ENCODE data around the gene SLC2A2.

Gene SLC2A2

GRCh38 chr3:171055336-171056178 is 29.0 kb upstream of the SLC2A2 start:
- no peak overlapping the region for H2BK15ac ChIP-seq (ENCODE audit: low read depth, poor library complexity, severe bottlenecking)
- no peak overlapping the region for H2BK120ac ChIP-seq (ENCODE audit: low read depth, low read length)
- DNase-seq, result peak; percentile 41
- peak overlapping the region; percentile 11 for H3K9ac ChIP-seq (ENCODE audit: low read length)
- H4K91ac ChIP-seq (ENCODE audit: low read length), result no peak overlapping the region
- no peak overlapping the region for H2AFZ ChIP-seq (ENCODE audit: low read depth, low read length)
- no peak overlapping the region for H3K18ac ChIP-seq (ENCODE audit: low read depth in 1 of 2, low read length in 2 of 2)
- H2BK5ac ChIP-seq (ENCODE audit: low read depth, low read length, poor library complexity, severe bottlenecking), result no peak overlapping the region
- peak overlapping the region in 1 of 2 experiments; percentile 42 for H2BK12ac ChIP-seq (ENCODE audit: low read length in 2 of 2)
- H3K9me3 ChIP-seq (ENCODE audit: control insufficient read depth, low read length), result no peaks in the 10 kb centered on the region
- H3K4me1 ChIP-seq (ENCODE audit: control insufficient read depth, insufficient read depth, low read depth, low read length), result peaks cover 6% of the 10 kb centered on the region
- H4K8ac ChIP-seq (ENCODE audit: low read length), result no peak overlapping the region
- no peak overlapping the region for H3K14ac ChIP-seq (ENCODE audit: low read length in 2 of 2)
- H3K27ac ChIP-seq (ENCODE audit: low read length, poor library complexity, severe bottlenecking), result peak overlapping the region; percentile 84
- H3K23ac ChIP-seq (ENCODE audit: low read length in 2 of 2), result no peak overlapping the region
- H3K36me3 ChIP-seq (ENCODE audit: control insufficient read depth in 1 of 2, insufficient read depth in 2 of 2, low read depth in 1 of 2, low read length in 2 of 2), result no peaks in the 10 kb centered on the region
- no peak overlapping the region for H3K4ac ChIP-seq (ENCODE audit: low read depth in 1 of 2, low read length in 2 of 2)
- H2AK5ac ChIP-seq (ENCODE audit: low read length, severe bottlenecking), result peak overlapping the region; percentile 29
- H3K79me1 ChIP-seq (replicated peaks; ENCODE audit: low read length, poor library complexity, severe bottlenecking), result no peaks in the 10 kb centered on the region
- no peak overlapping the region for H3K4me2 ChIP-seq (ENCODE audit: low read length, poor library complexity, severe bottlenecking)
- WGBS, result 61% methylated on average over 2 of the region's 4 CpGs
- no peak overlapping the region for H3K4me3 ChIP-seq (ENCODE audit: insufficient read depth in 1 of 2, low read depth in 1 of 2, low read length in 2 of 2)
- H3K27me3 ChIP-seq (ENCODE audit: control insufficient read depth in 1 of 2, insufficient read depth in 1 of 2, low read length in 2 of 2), result no peaks in the 10 kb centered on the region

- Histone ChIP-seq H3K27me3 (ENCODE audit: control insufficient read depth in 1 of 2, insufficient read depth in 1 of 2, low read length in 2 of 2) (no peaks in the 10 kb centered on the region), H3K18ac (ENCODE audit: low read depth in 1 of 2, low read length in 2 of 2) (no peak overlapping the region), H3K79me1 (replicated peaks; ENCODE audit: low read length, poor library complexity, severe bottlenecking) (no peaks in the 10 kb centered on the region), H3K36me3 (ENCODE audit: control insufficient read depth in 1 of 2, insufficient read depth in 2 of 2, low read depth in 1 of 2, low read length in 2 of 2) (no peaks in the 10 kb centered on the region), H3K4me1 (ENCODE audit: control insufficient read depth, insufficient read depth, low read depth, low read length) (peaks cover 6% of the 10 kb centered on the region), H2BK12ac (ENCODE audit: low read length in 2 of 2) (no peak overlapping the region), H4K8ac (ENCODE audit: low read length) (no peak overlapping the region), H3K4me2 (ENCODE audit: low read length, poor library complexity, severe bottlenecking) (no peak overlapping the region), H3K23ac (ENCODE audit: low read length in 2 of 2) (no peak overlapping the region), H3K4me3 (ENCODE audit: insufficient read depth in 1 of 2, low read depth in 1 of 2, low read length in 2 of 2) (no peak overlapping the region), H4K91ac (ENCODE audit: low read length) (no peak overlapping the region), H2AFZ (ENCODE audit: low read depth, low read length) (no peak overlapping the region), H3K4ac (ENCODE audit: low read depth in 1 of 2, low read length in 2 of 2) (no peak overlapping the region), H3K9ac (ENCODE audit: low read length) (peak overlapping the region; percentile 11), H3K9me3 (ENCODE audit: control insufficient read depth, low read length) (no peaks in the 10 kb centered on the region), H2AK5ac (ENCODE audit: low read length, severe bottlenecking) (peak overlapping the region; percentile 80), H3K27ac (ENCODE audit: low read length, poor library complexity, severe bottlenecking) (peak overlapping the region; percentile 81), H3K14ac (ENCODE audit: low read length in 2 of 2) (no peak overlapping the region), H2BK120ac (ENCODE audit: low read depth, low read length) (no peak overlapping the region), H2BK5ac (ENCODE audit: low read depth, low read length, poor library complexity, severe bottlenecking) (no peak overlapping the region), H2BK15ac (ENCODE audit: low read depth, poor library complexity, severe bottlenecking) (no peak overlapping the region)
- no peak for DNase-seq
Measured at GRCh38 chr3:171054921-171055320, 28.4 kb upstream of the SLC2A2 start.

- Histone ChIP-seq H2AK5ac (ENCODE audit: low read length, severe bottlenecking) (no peak overlapping the region), H3K23ac (ENCODE audit: low read length in 2 of 2) (no peak overlapping the region), H3K9ac (ENCODE audit: low read length) (no peak overlapping the region), H3K14ac (ENCODE audit: low read length in 2 of 2) (no peak overlapping the region), H3K27me3 (ENCODE audit: control insufficient read depth in 1 of 2, insufficient read depth in 1 of 2, low read length in 2 of 2) (no peaks in the 10 kb centered on the region), H2AFZ (ENCODE audit: low read depth, low read length) (no peak overlapping the region), H3K36me3 (ENCODE audit: control insufficient read depth in 1 of 2, insufficient read depth in 2 of 2, low read depth in 1 of 2, low read length in 2 of 2) (no peaks in the 10 kb centered on the region), H4K8ac (ENCODE audit: low read length) (no peak overlapping the region), H3K79me1 (replicated peaks; ENCODE audit: low read length, poor library complexity, severe bottlenecking) (no peaks in the 10 kb centered on the region), H3K9me3 (ENCODE audit: control insufficient read depth, low read length) (no peaks in the 10 kb centered on the region), H2BK5ac (ENCODE audit: low read depth, low read length, poor library complexity, severe bottlenecking) (no peak overlapping the region), H2BK120ac (ENCODE audit: low read depth, low read length) (no peak overlapping the region), H3K4me3 (ENCODE audit: insufficient read depth in 1 of 2, low read depth in 1 of 2, low read length in 2 of 2) (no peak overlapping the region), H3K4me1 (ENCODE audit: control insufficient read depth, insufficient read depth, low read depth, low read length) (peaks cover 6% of the 10 kb centered on the region), H3K4ac (ENCODE audit: low read depth in 1 of 2, low read length in 2 of 2) (no peak overlapping the region), H3K4me2 (ENCODE audit: low read length, poor library complexity, severe bottlenecking) (no peak overlapping the region), H2BK15ac (ENCODE audit: low read depth, poor library complexity, severe bottlenecking) (no peak overlapping the region), H3K27ac (ENCODE audit: low read length, poor library complexity, severe bottlenecking) (no peak overlapping the region), H2BK12ac (ENCODE audit: low read length in 2 of 2) (no peak overlapping the region), H4K91ac (ENCODE audit: low read length) (no peak overlapping the region), H3K18ac (ENCODE audit: low read depth in 1 of 2, low read length in 2 of 2) (no peak overlapping the region)
- DNase-seq, result no peak
- 67% methylated on average over 1 of the region's 1 CpG for WGBS
Measured at GRCh38 chr3:171054231-171054630, 27.7 kb upstream of the SLC2A2 start.

GRCh38 chr3:171049861-171050444 is 23.4 kb upstream of the SLC2A2 start:
- Histone ChIP-seq H3K27me3 (ENCODE audit: control insufficient read depth in 1 of 2, insufficient read depth in 1 of 2, low read length in 2 of 2) (no peaks in the 10 kb centered on the region), H3K14ac (ENCODE audit: low read length in 2 of 2) (no peak overlapping the region), H3K27ac (ENCODE audit: low read length, poor library complexity, severe bottlenecking) (no peak overlapping the region), H2AK5ac (ENCODE audit: low read length, severe bottlenecking) (no peak overlapping the region), H3K4me2 (ENCODE audit: low read length, poor library complexity, severe bottlenecking) (no peak overlapping the region), H3K18ac (ENCODE audit: low read depth in 1 of 2, low read length in 2 of 2) (no peak overlapping the region), H3K4me3 (ENCODE audit: insufficient read depth in 1 of 2, low read depth in 1 of 2, low read length in 2 of 2) (no peak overlapping the region), H2BK120ac (ENCODE audit: low read depth, low read length) (no peak overlapping the region), H3K23ac (ENCODE audit: low read length in 2 of 2) (no peak overlapping the region), H4K91ac (ENCODE audit: low read length) (no peak overlapping the region), H3K9me3 (ENCODE audit: control insufficient read depth, low read length) (no peaks in the 10 kb centered on the region), H2BK12ac (ENCODE audit: low read length in 2 of 2) (no peak overlapping the region), H3K36me3 (ENCODE audit: control insufficient read depth in 1 of 2, insufficient read depth in 2 of 2, low read depth in 1 of 2, low read length in 2 of 2) (no peaks in the 10 kb centered on the region), H3K9ac (ENCODE audit: low read length) (no peak overlapping the region), H4K8ac (ENCODE audit: low read length) (no peak overlapping the region), H3K4ac (ENCODE audit: low read depth in 1 of 2, low read length in 2 of 2) (no peak overlapping the region), H2AFZ (ENCODE audit: low read depth, low read length) (no peak overlapping the region), H2BK5ac (ENCODE audit: low read depth, low read length, poor library complexity, severe bottlenecking) (no peak overlapping the region), H2BK15ac (ENCODE audit: low read depth, poor library complexity, severe bottlenecking) (no peak overlapping the region), H3K79me1 (replicated peaks; ENCODE audit: low read length, poor library complexity, severe bottlenecking) (no peaks in the 10 kb centered on the region), H3K4me1 (ENCODE audit: control insufficient read depth, insufficient read depth, low read depth, low read length) (peaks cover 3% of the 10 kb centered on the region)
- DNase-seq, result peak; percentile 64
- WGBS, result 9% methylated on average over 6 of the region's 6 CpGs

Measured in mesenchymal stem cell (in vitro differentiated cells and primary cell).